Sciatic nerve (tissue), 2 donors: ENCODE measurements around the gene SRRM4. TPM values are rescaled to one million over a fixed set of nuclear protein-coding genes. Genes with fewer than 3 reads are reported as not detected.
"Not testable (repeated sequence)": the region's sequence is repeated elsewhere in the genome, so short reads cannot be mapped to it uniquely, and the experiment has no call there.

Source experiments
- ATAC-seq: fragments of 200-7000 bp; cut with Tn5 transposase; one replicate; pipeline ENCODE4 v1.9.1; 2020; ENCODE audit warnings: mild to moderate bottlenecking, moderate library complexity
- DNase-seq: peaks from one replicate; pipeline ENCODE4 v3.0.0-alpha.2; 2020; ENCODE audit warnings: low spot score
- intact Hi-C: fragments of 100-400 bp; cut with DNase I; formaldehyde crosslinking; loops from one replicate; pipeline ENCODE4 v1.14.2; 2022
- total RNA-seq: library from RNA; stranded (reverse); fragmentation: NEBNext Ultra II Directional; extraction: Animal tissue kit (Norgen Biotek cat#: 25700); gene quantifications from one replicate; pipeline ENCODE4 v1.2.1, GENCODE V29; 2021
- donor health status: DM: no; HTN: no; CAD: no.
- donor health status: DM: no; HTN: no; CAD: no.

The SRRM4 gene
- total RNA-seq, 1 donor from 2014 or later, result 0.04 TPM

- DNase-seq (no peak), ATAC-seq (no peak)
- intact Hi-C loops, result no loop called here
These were observed 120.9 kb downstream of the SRRM4 start for GRCh38 chr12:119102274-119102673.

- intact Hi-C loops, result no loop called here
- DNase-seq, result no peak
- ATAC-seq, result no peak
These were observed 121.4 kb downstream of the SRRM4 start for GRCh38 chr12:119102714-119103113.

- ATAC-seq, intact Hi-C loops, DNase-seq: not testable (repeated sequence)
These were observed 123.6 kb downstream of the SRRM4 start for GRCh38 chr12:119104969-119105368.

- ATAC-seq (no peak), DNase-seq (no peak)
- intact Hi-C loops, result no loop called here
These were observed 132.2 kb downstream of the SRRM4 start for GRCh38 chr12:119113496-119113986.

- ATAC-seq, result no peak
- no peak for DNase-seq
- intact Hi-C loops, result no loop called here
These were observed 133.0 kb downstream of the SRRM4 start for GRCh38 chr12:119114294-119114693.

- ATAC-seq (peak; percentile 41), DNase-seq (no peak)
- intact Hi-C loops, result no loop called here
These were observed 134.1 kb downstream of the SRRM4 start for GRCh38 chr12:119115296-119115905.

GRCh38 chr12:119117936-119118335 lies 136.6 kb downstream of the SRRM4 start:
- ATAC-seq (no peak), DNase-seq (no peak)
- intact Hi-C loops, result no loop called here

- DNase-seq, result no peak
- ATAC-seq, result no peak
- intact Hi-C loops, result no loop called here
These were observed 137.3 kb downstream of the SRRM4 start for GRCh38 chr12:119118625-119119024.

GRCh38 chr12:119122047-119122446 lies 140.7 kb downstream of the SRRM4 start:
- ATAC-seq (no peak), DNase-seq (no peak)
- intact Hi-C loops, result no loop called here

GRCh38 chr12:119122751-119123150 lies 141.4 kb downstream of the SRRM4 start:
- ATAC-seq (no peak), DNase-seq (no peak)
- intact Hi-C loops, result no loop called here

- ATAC-seq (no peak), DNase-seq (no peak)
- intact Hi-C loops, result no loop called here
These were observed 147.2 kb downstream of the SRRM4 start for GRCh38 chr12:119128527-119128926.

- intact Hi-C loops, result no loop called here
- ATAC-seq, result no peak
These were observed 148.6 kb downstream of the SRRM4 start for GRCh38 chr12:119129827-119130434.

GRCh38 chr12:119130523-119130922 lies 149.2 kb downstream of the SRRM4 start:
- intact Hi-C loops, result no loop called here
- no peak for DNase-seq
- ATAC-seq, result no peak

More at GRCh38 chr12:119129827-119130434, 148.6 kb downstream of the SRRM4 start:
- no peak for DNase-seq

GRCh38 chr12:119134284-119135072 lies 153.1 kb downstream of the SRRM4 start:
- DNase-seq (no peak), ATAC-seq (no peak)
- intact Hi-C loops, result no loop called here

- intact Hi-C loops, result no loop called here
- no peak for ATAC-seq
These were observed 155.6 kb downstream of the SRRM4 start for GRCh38 chr12:119136811-119137410.

GRCh38 chr12:119139448-119139847 lies 158.1 kb downstream of the SRRM4 start:
- intact Hi-C loops, result no loop called here
- no peak for DNase-seq

More at GRCh38 chr12:119136811-119137410, 155.6 kb downstream of the SRRM4 start:
- DNase-seq, result no peak

GRCh38 chr12:119145367-119145766 lies 164.0 kb downstream of the SRRM4 start:
- ATAC-seq (no peak), DNase-seq (no peak)
- intact Hi-C loops, result no loop called here

More at GRCh38 chr12:119139448-119139847, 158.1 kb downstream of the SRRM4 start:
- no peak for ATAC-seq

GRCh38 chr12:119147847-119148448 lies 166.6 kb downstream of the SRRM4 start:
- intact Hi-C loops, result no loop called here
- no peak for ATAC-seq
- no peak for DNase-seq

- intact Hi-C loops, result no loop called here
- no peak for ATAC-seq
These were observed 167.9 kb downstream of the SRRM4 start for GRCh38 chr12:119149270-119149669.

More at GRCh38 chr12:119149270-119149669, 167.9 kb downstream of the SRRM4 start:
- no peak for DNase-seq
